GM19467 (cell line): Measurements from ENCODE around the gene OTULINL.
"Not testable (repeated sequence)": the region's sequence is repeated elsewhere in the genome, so short reads cannot be mapped to it uniquely, and the experiment has no call there.

Experiments used
- ATAC-seq: cut with Tn5 transposase; IDR thresholded peaks from one replicate; pipeline ENCODE4 v1.9.1; 2021; ENCODE audit warnings: mild to moderate bottlenecking, moderate library complexity; ENCODE audit not compliant: unreplicated experiment

OTULINL gene

DNA sequence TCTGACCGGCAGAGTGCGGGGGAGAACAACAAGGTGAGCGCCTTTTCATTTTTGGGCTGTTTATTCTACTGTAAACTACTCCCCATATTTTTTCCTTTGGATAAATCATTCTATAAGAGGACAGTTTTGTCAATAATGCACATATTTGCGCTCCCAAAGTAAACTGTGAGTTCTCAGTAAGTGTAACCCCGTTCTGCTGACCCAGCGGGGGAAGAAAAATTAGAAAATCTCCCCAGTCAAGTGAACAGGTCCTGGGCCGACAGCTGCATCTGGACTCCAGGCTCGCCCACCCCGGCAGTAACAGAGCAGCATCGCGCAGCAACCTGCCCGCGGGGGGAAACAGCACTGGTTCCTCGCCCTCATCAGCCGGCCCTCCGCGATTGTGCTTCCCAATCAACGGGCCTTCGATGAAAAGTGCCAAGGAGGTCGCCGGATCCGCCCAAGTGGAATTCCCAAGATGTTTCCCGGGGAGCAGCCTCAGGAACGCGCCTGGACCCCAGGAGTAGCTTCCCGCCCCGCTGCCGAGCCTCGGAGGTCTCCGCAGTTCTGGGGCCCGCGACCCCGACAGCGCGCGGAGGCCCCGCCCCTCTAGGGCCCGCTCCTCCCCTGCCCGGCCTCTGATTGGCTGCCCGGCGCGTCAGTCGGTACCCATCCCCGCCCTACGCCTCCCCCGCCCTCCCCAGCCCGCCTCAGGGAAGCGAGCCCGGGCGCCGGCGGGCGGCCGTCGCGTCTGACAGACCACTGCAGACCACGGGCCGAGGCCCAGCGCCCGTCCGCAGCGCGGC, at the start of gene OTULINL:
OTULINL (plus strand) TSS at position 687 of the 785 bp plus-strand sequence. CDS start 103 bp downstream, outside the sequence.
- peak; percentile 97 for ATAC-seq

DNA sequence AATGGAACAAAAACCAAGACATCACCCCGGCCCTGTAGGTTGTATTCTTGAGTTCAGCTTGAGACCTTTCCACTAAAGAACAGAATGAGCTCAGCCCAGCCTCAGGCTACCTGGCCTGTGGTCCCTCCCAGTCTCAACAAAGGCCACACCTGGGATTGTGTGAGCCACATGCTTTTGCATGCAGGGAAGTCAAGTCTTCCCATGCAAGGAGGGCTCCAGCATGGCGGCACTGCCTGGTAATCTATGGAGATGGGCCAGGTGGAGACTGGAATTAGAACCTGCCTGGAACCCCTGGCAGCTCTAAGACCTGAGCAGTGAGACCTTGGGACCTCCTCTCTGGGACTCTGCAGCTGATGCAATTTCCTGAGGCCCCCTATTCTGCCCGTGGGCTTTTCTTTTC, 49.4 kb upstream of the OTULINL start:
- no peak for ATAC-seq

DNA sequence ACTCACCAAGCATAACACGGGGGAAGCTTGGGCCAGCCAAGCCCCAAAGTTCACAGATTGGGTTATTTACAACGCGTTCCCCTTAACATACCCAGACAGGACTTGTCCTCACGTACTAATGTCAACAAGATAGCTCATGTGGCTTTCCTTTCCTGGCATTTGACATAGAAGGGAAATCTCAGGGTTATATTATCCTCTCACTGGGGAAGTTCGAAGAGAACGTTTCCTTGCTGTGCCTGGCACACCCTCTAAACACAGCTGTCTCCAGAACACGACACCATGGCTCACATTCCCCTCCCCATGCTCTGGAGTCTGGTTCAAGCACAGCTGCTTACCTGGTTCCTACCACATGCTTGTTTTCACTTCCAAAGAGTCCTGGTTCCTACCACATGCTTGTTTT, 46.8 kb upstream of the OTULINL start:
- no peak for ATAC-seq

DNA sequence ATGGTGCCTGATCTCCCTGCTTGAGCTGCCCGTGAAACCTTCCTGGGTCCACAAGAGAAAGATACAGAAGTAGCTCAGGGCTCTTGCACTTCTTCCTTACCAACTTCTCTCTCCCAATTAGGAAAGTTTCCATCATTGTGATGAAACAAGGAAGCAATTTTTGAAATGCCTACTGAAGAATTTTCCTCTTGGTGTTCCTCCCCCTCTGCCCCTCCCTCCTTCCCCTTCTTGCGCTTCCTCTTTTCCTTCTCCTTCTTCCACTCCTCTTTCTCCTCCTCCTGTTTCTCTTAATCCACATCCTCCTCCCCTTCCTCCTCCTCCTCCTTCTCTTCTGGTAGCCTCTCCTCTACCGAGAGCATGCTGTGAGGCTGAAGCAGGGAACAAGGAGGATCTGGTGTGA, 36.3 kb upstream of the OTULINL start:
- ATAC-seq: no peak

DNA sequence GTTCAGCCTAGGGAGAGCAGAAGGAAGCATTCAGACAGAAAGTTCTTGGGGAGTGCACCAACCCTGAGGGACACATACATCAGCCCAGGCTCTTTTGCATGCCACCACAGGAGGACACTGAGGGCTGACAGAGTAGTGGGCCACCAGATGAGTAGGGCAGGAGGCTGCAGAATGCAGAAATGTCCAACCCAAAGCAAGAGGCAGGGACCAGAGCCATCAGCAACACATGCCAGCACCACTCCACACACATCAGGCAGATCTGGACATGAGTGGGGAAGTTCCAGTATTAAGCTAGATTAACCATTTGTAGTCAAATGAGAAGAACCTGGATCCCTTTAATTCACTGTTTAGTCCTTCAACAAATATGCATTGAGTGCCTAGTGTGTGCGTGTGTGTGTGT, 35.7 kb upstream of the OTULINL start:
- no peak for ATAC-seq

DNA sequence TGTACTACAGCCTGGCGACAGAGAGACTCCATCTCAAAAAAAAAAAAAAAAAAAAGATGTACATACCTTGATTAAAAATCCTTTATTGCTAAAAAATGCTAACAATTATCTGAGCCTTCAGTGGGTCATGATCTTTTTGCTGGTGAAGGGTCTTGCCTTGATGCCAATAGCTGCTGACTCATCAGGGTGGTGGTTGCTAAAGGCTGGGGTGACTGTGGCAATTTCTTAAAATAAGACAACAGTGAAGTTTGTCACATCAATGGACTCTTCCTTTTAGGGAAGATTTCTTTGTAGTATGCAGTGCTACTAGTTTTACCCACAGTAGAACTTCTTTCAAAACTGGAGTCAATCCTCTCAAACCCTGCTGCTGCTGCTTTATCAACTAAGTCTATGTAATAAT, 33.9 kb upstream of the OTULINL start:
- no peak for ATAC-seq

DNA sequence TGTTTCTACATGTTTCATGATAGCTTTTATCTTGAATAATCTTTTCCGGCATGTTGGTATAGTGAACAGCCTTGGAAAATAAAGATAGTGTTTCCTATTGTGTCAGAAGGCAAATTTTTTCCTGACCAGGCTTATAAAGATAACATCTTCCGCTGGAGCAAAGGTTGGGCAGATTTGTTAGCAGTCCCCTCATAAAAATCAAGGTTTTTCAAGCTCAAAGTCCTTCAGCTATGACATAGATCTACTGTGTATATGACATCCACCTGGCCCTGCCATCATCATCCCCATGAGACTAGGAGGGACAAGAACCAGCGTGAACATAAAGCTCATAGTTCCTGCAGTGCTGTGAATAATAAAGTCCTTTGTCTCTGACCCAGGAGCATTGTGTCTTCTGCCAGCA, 30.4 kb upstream of the OTULINL start:
- ATAC-seq: no peak

DNA sequence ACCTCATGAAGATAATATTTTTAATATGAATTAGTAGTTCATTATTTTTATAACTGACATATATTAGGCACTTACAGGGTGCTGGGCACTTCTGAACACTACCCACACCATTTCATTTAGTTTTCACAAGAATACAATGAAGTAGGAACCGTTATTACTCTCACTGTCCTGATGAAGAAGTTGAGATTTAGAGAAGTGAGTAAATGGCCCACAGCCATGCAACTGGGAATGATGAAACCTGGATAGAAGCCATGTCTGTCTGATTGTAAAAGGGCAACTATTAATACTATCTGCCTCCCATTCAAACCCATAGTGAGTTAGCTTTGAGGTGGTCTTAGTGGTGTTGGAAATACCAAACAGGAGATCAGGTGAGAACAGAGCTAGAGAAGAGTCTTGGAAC, 29.6 kb upstream of the OTULINL start:
- ATAC-seq: no peak

DNA sequence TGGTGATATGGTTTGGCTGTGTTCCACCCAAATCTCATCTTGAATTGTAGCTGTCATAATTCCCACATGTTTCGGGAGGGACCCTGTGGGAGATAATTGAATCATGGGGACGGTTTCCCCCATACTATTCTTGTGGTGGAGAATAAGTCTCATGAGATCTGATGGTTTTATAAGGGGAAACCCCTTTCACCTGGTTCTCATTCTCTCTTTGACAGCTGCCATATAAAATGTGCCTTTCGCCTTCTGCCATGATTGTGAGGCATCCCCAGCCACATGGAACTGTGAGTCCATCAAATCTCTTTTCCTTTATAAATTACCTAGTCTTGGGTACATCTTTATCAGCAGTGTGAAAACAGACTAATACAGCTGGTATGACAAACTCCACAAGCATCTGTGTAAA, 27.3 kb upstream of the OTULINL start:
- not testable (repeated sequence) for ATAC-seq

DNA sequence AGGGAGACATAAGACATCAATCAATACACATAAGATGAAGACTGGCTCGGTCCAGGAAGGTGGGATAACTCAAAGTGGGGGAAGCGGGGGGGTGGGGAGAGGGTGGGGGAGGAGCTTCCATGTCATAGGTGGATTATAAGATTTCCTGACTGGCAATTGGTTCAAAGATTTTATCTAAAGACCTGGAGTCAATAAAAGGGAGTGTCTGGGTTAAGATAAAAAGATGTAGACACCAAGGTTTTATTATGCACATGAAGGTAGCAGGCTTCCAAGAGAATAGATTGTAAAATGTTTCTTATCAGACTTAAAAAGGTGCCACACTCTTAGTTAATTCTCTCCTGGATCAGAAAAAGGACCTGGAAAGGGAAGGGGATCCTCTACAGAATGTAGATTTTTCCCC, 25.6 kb upstream of the OTULINL start:
- no peak for ATAC-seq

DNA sequence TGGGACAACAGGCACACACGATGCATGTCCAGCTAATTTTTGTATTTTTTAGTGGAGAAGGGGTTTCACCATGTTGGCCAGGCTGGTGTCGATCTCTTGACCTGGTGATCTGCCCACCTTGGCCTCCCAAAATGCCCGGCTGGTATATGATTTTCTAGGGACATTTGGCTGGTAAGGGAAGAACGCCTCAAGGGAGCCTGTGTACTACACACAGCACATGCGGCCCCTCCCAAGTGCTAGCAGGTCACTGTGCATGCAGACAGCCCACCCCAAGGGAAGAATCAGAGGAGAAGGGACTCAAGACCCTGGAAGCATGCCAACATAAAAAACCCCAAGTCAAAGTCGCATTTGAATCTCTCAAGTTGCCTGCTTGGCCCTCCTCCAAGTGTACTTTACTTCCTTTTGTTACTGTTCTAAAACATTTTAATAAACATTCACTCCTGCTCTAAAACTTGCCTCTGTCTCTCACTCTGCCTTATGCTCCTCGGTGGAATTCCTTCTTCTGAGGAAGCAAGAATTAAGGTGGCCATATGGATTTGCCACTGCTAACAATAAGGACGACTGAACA, 24.3 kb upstream of the OTULINL start:
- no peak for ATAC-seq

DNA sequence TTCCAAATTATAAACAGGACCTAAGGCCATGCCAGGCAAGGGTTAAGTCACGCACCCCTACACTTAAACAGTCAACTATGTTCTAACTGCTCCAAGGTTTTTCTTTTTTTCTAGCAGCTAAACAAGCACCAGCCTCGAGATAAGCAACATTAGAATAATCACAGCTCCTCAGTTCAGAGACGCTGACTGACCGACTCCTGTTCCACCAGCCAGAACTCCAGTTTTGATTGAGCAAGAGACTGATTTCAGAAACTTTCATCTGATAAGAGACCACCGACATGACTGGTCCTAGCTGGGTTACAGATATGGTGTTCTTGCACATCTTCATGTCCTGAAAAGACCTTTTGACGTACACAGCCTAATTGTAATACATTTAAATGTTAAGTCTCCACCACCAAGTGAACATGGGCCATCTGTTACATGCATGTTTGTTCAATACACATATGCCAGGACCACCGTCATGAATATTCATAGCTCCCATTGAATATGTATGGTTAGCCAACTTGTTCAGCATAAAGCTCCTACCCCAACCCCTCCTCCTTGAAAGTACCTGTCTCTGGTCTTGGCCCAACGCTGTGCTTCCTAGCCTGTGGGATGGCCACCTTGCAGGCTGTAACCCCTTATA, 23.7 kb upstream of the OTULINL start:
- no peak for ATAC-seq

DNA sequence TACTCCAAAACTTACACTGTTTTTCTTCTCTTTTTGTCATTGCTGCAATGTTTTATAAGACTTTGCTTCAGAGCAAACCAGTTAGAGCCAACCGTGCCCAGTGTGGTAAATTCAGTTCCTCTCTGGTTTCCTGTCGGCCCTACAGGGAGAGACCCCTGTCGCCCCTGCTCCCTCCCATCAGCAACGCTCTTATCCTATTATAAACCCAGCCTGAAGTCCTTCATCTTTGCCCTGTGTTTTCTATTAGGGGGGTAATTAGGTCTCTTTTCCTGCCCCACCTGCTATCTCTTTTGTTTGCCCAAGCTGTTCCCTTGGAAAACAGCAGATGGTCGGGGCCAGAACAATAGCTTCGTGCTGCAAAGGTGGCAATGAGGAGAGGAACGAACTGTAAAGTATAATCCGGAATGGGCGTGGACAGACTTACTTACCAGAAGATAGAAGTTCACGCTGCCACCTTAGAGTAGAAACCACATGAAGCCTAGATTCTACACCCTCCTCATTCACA, 21.4 kb upstream of the OTULINL start:
- no peak for ATAC-seq

DNA sequence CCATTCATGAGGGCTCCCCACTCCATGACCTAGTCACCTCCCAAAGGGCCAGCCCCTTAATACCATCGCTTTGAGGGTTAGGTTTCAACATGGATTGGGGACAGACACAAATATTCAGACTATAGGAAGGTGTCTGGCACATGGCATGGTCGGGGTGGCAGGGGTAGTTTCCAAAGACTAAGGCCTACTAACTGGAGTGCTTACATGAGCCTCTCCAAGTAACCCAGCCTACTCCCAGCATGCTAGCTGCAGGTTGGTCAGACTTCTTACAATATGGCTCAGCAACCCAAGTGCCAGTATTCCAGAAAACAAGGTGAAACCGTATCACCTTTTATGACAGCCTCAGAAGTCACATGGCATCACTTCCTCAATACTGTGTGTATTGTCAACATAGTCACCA, 19.9 kb upstream of the OTULINL start:
- no peak for ATAC-seq

DNA sequence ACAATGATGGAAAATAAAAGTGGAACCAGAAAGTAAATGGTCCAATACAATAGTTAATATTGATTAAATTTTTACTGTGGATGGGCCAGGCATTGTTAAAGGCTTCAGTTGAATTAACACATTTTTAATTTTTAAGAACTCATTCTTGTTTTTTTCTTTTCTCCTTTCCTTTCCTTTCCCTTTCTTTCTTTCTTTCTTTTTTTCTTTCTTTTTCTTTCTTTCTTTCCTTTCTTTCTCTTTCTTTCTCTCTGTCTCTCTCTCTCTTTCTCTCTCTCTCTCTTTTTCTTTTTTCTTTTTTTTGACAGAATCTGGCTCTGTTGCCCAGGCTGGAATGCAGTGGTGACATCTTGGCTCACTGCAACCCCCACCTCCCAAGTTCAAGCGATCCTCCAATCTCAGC, 13.3 kb upstream of the OTULINL start:
- ATAC-seq: no peak

DNA sequence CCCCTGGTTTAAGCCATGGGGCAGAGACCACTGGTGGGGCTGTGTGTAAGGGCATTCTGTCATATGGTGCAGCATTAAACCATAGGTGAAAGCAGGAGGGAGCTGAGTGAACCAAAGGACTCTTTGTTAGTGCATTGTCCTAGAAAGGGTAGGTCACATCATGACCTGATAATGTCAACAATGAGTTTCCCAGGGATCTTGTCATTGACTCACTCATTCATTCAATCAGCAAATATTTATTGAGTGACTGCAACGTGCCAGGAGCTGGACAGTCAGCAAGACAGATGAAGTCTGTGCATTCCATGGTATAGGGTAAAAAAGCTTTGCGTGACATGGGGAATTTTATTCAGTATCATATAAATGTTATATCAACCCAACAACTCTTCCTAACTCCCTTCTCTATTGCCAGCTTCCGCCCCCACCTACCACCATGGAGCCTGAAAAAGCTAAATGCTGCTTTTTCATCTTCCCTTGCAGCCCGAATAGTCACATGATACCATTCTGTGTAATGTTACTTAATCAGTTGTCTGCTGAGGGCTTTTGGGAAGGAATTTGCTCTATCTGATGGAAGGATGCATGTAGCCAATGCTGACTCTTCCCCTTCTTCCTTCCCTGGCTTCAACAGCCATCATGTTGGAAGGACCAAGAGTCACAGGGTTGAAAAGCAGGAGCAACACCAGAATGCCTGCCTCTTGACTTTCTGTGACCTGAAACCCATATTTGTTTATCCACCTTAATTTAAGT, 11.5 kb upstream of the OTULINL start:
- ATAC-seq: no peak

DNA sequence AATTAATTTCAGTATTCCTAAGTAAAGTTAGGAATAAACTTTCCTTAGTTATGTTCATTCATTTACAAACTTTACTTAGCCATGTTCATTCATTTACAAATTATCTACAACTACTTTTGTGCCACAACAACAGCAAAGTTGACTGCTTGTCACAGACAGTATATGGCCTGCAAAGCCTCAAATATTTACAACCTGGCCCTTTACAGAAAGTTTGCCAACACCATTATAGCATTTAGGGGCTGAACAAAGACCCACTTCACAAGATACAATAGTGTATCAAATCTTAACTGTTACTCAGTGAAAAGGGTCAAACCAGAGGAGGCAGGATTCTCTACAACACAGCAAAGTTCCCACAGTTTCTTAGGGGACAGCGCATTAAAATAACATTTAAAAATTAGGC, 9.7 kb upstream of the OTULINL start:
- ATAC-seq: no peak

DNA sequence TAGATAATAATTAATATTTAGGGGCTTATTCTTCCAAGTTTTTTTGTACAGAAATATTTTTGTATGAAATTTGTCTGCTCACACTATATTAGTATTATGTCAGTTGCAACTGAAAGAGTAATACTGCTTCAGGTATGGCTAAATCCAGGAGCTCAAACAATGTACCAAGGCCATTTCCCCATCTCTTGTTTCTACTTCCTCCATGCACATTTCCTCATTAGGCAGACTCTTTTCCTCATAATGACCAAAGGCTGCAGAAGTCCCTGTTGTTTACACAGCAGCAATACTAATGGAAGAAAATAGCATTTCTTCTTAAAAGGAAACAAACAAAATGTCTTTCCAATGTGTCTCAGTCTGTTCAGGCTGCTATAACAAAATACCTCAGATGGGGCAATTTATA, 9.2 kb upstream of the OTULINL start:
- ATAC-seq: no peak

DNA sequence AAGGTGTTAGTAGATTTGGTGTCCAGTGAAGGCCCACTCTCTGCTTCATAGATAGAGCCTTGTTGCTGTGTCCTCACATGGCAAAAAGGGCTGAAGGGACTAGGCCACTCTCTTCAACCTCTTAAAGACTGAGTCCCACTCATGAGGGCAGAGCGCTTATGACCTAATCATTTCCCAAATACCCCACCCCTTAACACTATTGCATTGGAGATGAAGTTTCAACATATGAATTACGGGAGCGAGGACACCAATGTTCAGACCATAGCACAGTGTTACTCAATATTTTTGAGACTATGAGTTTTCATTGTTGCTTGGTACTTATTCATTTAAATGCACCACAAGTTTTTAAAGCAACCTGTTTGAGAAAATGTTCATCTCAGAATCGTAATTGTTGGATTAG, 8.8 kb upstream of the OTULINL start:
- ATAC-seq: no peak

DNA sequence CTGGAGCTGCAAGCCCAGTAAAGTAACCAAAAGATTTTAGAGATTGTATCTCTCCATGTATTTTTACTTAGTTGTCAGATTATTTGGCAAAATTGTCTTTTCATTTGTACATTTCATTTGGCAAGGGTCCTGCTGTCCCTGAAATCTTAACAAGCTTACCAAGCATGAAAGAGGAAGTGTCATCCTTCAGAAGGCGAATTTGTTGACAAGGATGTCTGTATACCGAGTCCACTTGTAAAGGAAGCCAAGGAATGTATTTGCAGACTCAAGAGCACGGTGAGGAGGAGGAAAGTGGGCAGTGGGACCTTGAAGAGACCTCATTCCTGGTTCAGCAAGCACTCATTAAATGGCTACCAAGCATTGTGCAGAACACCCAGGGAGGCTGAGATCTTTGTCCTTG, 7.5 kb upstream of the OTULINL start:
- ATAC-seq: no peak

DNA sequence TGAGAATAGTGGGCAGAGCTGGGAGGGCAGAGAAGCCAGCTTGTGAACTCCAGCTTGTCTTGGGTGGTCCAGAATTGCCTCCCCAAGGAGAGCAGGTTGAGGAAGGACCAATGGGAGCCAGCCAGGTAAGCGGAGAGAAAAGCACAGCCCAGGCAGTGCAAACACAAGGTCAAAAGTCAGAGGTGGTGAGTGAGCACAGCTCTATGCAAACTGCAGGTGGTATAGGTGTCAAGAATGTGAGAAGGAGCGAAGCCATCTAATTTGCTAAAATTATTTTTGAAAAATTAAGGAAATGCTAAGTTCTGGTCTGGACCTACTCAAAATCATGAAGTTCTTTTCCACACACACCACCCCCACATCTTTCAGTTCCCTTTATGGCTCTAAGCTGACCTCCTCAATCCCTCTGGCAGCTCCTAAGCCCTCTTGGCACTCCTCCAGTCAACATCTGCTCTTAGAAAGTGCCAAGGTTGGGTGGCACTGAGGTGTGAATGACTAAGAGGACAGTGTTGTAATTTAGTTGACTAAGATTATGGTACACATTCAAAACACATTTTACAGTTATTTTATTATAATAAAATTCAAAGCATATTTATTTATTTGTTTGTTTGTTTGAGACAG, 6.6 kb upstream of the OTULINL start:
- ATAC-seq: no peak
